Hematopoietic multipotent progenitor cell treated with erythropoietin and hydrocortisone succinate and interleukin-3 and kit ligand, for 15 days (in vitro differentiated cells): ENCODE data around the gene TRAPPC5.

Experiments
- DNase-seq: peaks from one replicate; pipeline ENCODE4 v3.0.0-alpha.2; 2015; ENCODE audit warnings: low spot score

The TRAPPC5 gene

DNA sequence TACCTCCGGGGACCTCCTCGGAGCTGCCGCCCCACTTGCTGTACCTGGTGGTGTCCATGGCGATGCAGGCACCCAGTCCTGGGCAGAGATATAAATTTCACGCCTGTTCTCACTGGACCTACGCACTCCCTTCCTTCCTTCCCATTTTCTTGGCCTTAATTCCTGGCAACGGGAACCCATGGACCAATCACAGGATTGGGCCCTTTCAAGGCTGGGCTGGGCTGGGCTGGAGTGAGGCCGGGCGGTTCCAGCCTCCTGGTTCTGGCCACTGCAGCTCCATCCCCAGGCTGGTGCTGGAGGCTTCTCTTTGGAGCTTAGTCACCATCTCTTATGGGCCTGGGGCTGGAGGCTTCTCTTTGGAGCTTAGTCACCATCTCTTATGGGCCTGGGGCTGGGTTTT lies 51.4 kb downstream of the TRAPPC5 start, which contains the start of gene CLEC4G:
Gene CLEC4G, minus strand, starts transcription at position 66 of the 400 bp plus-strand sequence. Its CDS starts 8 bp downstream, at position 58.
- DNase-seq, result no peak

- DNase-seq, result no peak
These were observed 52.7 kb downstream of the TRAPPC5 start for GRCh38 chr19:7733376-7733775.

DNA sequence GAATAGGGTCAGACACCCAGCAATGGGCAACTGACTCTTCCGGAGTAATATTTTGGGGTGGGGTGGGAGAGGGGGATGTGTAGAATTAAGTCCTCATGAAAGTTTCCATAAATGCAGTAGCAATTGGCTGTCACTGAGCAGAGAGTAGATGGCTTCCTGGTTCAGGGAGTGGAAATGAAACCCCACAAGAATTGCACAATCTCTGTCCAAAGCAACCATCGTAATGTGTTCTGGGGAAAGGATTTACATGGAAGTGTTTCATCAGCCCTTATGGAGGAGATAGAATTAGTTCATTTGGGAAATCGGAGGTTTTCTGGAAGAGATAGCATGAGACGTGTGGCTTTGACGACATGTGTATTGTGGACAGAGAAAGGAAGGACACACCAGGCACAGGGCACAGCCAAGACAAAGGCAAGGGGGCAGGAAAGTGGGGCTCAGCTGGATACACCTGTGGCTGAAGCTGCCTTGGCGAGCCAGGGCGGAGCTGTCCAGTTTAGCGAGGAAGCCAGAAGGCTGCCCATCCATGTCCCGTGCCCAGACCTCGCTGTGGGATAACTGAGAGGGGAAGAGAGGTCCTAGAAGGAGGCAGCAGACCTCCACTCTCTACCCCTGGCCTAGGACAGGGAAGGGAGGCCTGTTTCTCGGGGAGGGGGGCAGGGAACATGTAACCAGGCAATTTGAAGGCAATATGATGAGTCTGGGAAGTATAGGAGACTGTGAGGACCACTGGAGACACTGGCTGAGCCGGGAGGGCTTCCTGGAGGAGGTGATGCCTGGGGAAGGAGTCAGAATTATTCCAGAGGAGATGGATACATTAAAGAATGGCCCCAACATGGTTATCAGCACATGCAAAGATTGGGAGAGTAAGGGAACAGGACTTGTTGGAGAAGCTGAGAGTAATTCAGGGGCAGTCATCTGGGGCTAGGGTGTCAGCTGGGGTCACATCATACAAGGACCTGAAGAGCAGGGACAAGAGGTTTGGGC lies 53.9 kb downstream of the TRAPPC5 start:
- no peak for DNase-seq

GRCh38 chr19:7736148-7736547 lies 55.5 kb downstream of the TRAPPC5 start:
- DNase-seq, result no peak

GRCh38 chr19:7737215-7737614 lies 56.6 kb downstream of the TRAPPC5 start:
- DNase-seq, result no peak
